Nephron (organoid): ENCODE measurements around the gene PARD3.

ENCODE experiments used
- H3K27ac Mint-ChIP-seq, 3 experiments: 2 replicates each; pipeline ENCODE4 v1.8.0; 2020; ENCODE audit warnings: mixed read lengths in 3 of 3, mild to moderate bottlenecking in 2 of 3, moderate library complexity in 1 of 3
- H3K27me3 Mint-ChIP-seq: 2 replicates; pipeline ENCODE4 v1.8.0; 2021; ENCODE audit warnings: low read depth, mild to moderate bottlenecking, moderate library complexity, mixed read lengths
- H3K36me3 Mint-ChIP-seq: 2 replicates; pipeline ENCODE4 v1.8.0; 2020; ENCODE audit warnings: low read depth, mixed read lengths
- H3K4me1 Mint-ChIP-seq: 2 replicates; pipeline ENCODE4 v1.8.0; 2020; ENCODE audit warnings: mixed read lengths
- H3K4me3 Mint-ChIP-seq, 3 experiments: 2 replicates each; pipeline ENCODE4 v1.8.0; 2020; ENCODE audit warnings: mild to moderate bottlenecking in 3 of 3, mixed read lengths in 3 of 3, moderate library complexity in 2 of 3
- H3K9me3 Mint-ChIP-seq: 2 replicates; pipeline ENCODE4 v1.8.0; 2020; ENCODE audit warnings: mixed read lengths
- CTCF ChIP-seq, 3 experiments: fragments of 200-600 bp; sonication (generic); IDR thresholded peaks; one replicate each; pipeline ENCODE4 v1.5.0; 2021; ENCODE audit warnings: antibody characterized with exemption in 3 of 3; ENCODE audit not compliant: unreplicated experiment in 3 of 3

PARD3 gene

GRCh38 chr10:34216348-34216945 lies 598.6 kb downstream of the PARD3 start:
- no peak for TF ChIP-seq CTCF (IDR thresholded peaks at IDR 0.05; ENCODE audit: unreplicated experiment in 3 of 3)
- Mint-ChIP-seq H3K27me3 (no peaks in the 10 kb centered on the region), H3K4me1 (peaks cover 10% of the 10 kb centered on the region), H3K4me3 (no peak overlapping the region), H3K36me3 (peaks cover 21% of the 10 kb centered on the region), H3K27ac (peak overlapping the region in 1 of 3 experiments; percentile 48), H3K9me3 (no peaks in the 10 kb centered on the region)

- no peak for TF ChIP-seq CTCF (IDR thresholded peaks at IDR 0.05; ENCODE audit: unreplicated experiment in 3 of 3)
- Mint-ChIP-seq H3K4me1 (no peaks in the 10 kb centered on the region), H3K36me3 (peaks cover 21% of the 10 kb centered on the region), H3K4me3 (no peak overlapping the region), H3K9me3 (no peaks in the 10 kb centered on the region), H3K27ac (no peak overlapping the region), H3K27me3 (no peaks in the 10 kb centered on the region)
Measured at GRCh38 chr10:34213805-34214197, 601.3 kb downstream of the PARD3 start.

- peaks cover 21% of the 10 kb centered on the region for H3K36me3 Mint-ChIP-seq
- H3K27me3 Mint-ChIP-seq: no peaks in the 10 kb centered on the region
- peaks cover 1% of the 10 kb centered on the region for H3K4me1 Mint-ChIP-seq
- no peak overlapping the region for H3K27ac Mint-ChIP-seq
- no peak for TF ChIP-seq CTCF (IDR thresholded peaks at IDR 0.05; ENCODE audit: unreplicated experiment in 3 of 3)
- H3K9me3 Mint-ChIP-seq: no peaks in the 10 kb centered on the region
- no peak overlapping the region for H3K4me3 Mint-ChIP-seq
Measured at GRCh38 chr10:34213193-34213804, 601.8 kb downstream of the PARD3 start.

GRCh38 chr10:34207343-34207742 lies 607.8 kb downstream of the PARD3 start:
- Mint-ChIP-seq H3K4me1 (peaks cover 27% of the 10 kb centered on the region), H3K27me3 (no peaks in the 10 kb centered on the region)

GRCh38 chr10:34206935-34207268 lies 608.2 kb downstream of the PARD3 start:
- Mint-ChIP-seq H3K36me3 (peaks cover 17% of the 10 kb centered on the region), H3K9me3 (no peaks in the 10 kb centered on the region), H3K4me3 (no peak overlapping the region), H3K4me1 (peaks cover 28% of the 10 kb centered on the region), H3K27me3 (no peaks in the 10 kb centered on the region), H3K27ac (no peak overlapping the region)
- TF ChIP-seq CTCF (IDR thresholded peaks at IDR 0.05; ENCODE audit: unreplicated experiment in 3 of 3): no peak

More at GRCh38 chr10:34207343-34207742, 607.8 kb downstream of the PARD3 start:
- Mint-ChIP-seq H3K27ac (peak overlapping the region in 2 of 3 experiments; percentile 34 to 63), H3K36me3 (peaks cover 21% of the 10 kb centered on the region), H3K9me3 (no peaks in the 10 kb centered on the region), H3K4me3 (no peak overlapping the region)
- TF ChIP-seq CTCF (IDR thresholded peaks at IDR 0.05; ENCODE audit: unreplicated experiment in 3 of 3): no peak
